GM10248 (cell line): ENCODE data around the gene KLHDC7B.
A peak's percentile ranks its signal among the peaks of the same experiment; 100 is the strongest.

Source experiments
- CTCF ChIA-PET: fragments of 300-600 bp; sonication (Branson Sonifier 250); formaldehyde crosslinking; extraction: SDS; loops from one replicate; lab custom pipeline; 2021; ENCODE audit warnings: antibody characterized with exemption; lab: Yijun Ruan, JAX
- POLR2A ChIA-PET: fragments of 350-650 bp; sonication (Branson Sonifier 250); formaldehyde crosslinking; extraction: SDS; loops from one replicate; lab custom pipeline; 2020; ENCODE audit warnings: antibody characterized with exemption; lab: Yijun Ruan, JAX
- DNase-seq: peaks from one replicate; pipeline ENCODE4 v3.0.0; 2012; ENCODE audit errors: extremely low spot score
- CTCF ChIP-seq: IDR thresholded peaks from 2 replicates; pipeline ENCODE4 v1.5.1; 2012; ENCODE audit warnings: mild to moderate bottlenecking, low read depth; ENCODE audit errors: extremely low read depth, missing control alignments, control extremely low read depth

The KLHDC7B gene

GRCh38 chr22:50545522-50546325, at the start of gene KLHDC7B:
TSS of gene KLHDC7B (plus strand) at chr22:50545899. CDS start at chr22:50546244, 345 bp downstream.
- no peak for TF ChIP-seq CTCF
- POLR2A ChIA-PET: interaction anchor here (1.2 kb wide), 1 partner anchor 20 kb away, joined by 3 read pairs; the partner anchor contains the start of gene SCO2
- DNase-seq: peak; percentile 26
- CTCF ChIA-PET: interaction anchor here (1.1 to 16.1 kb wide), 5 partner anchors 13 to 75 kb away, joined by 3 to 136 read pairs (median 6); partner anchors contain the start of genes SCO2, SYCE3 and TYMP

- POLR2A ChIA-PET: no interaction called here
- TF ChIP-seq CTCF: no peak
- CTCF ChIA-PET: interaction anchor here (0.8 to 2.8 kb wide), 20 partner anchors 9 to 258 kb away, joined by 3 to 12 read pairs (median 8); partner anchors contain the start of genes LMF2, MIOX, NCAPH2 and SCO2
- no peak for DNase-seq
These were observed 48.6 kb upstream of the KLHDC7B start for GRCh38 chr22:50497093-50497492.

- POLR2A ChIA-PET: interaction anchor here (0.6 to 0.7 kb wide), 2 partner anchors 237 to 574 kb away, joined by 3 to 6 read pairs; partner anchors contain the start of gene MAPK12
- CTCF ChIA-PET: interaction anchor here (0.7 to 2.8 kb wide), 32 partner anchors 8 to 257 kb away, joined by 3 to 12 read pairs (median 4); partner anchors contain the start of genes ADM2, LMF2, MIOX and NCAPH2
- peak; percentile 75 for TF ChIP-seq CTCF
- DNase-seq: peak; percentile 72
These were observed 47.3 kb upstream of the KLHDC7B start for GRCh38 chr22:50498322-50498890.

- ChIA-PET CTCF (interaction anchor here (0.9 to 2.0 kb wide), 3 partner anchors 25 to 120 kb away, joined by 4 to 7 read pairs (median 4); partner anchors contain the start of gene SCO2), POLR2A (interaction anchor here (0.7 kb wide), 2 partner anchors 30 to 60 kb away, joined by 3 to 4 read pairs; no protein-coding TSS in a partner anchor)
- no peak for TF ChIP-seq CTCF
- no peak for DNase-seq
These were observed 45.2 kb upstream of the KLHDC7B start for GRCh38 chr22:50500452-50500851.

- ChIA-PET POLR2A (no interaction called here), CTCF (interaction anchor here (1.3 to 1.4 kb wide), 2 partner anchors 80 to 227 kb away, joined by 3 read pairs; partner anchors contain the start of gene CHKB)
These were observed 43.6 kb upstream of the KLHDC7B start for GRCh38 chr22:50502096-50502495.

More at GRCh38 chr22:50502096-50502495, 43.6 kb upstream of the KLHDC7B start:
- no peak for DNase-seq
- no peak for TF ChIP-seq CTCF
